Cerebellar cortex (tissue), 1 donor: ENCODE data around the gene MTR.

ENCODE experiments used
- DNase-seq: peaks from one replicate; pipeline ENCODE4 v3.0.0-alpha.2; 2015; ENCODE audit warnings: low spot score

The MTR gene

DNA sequence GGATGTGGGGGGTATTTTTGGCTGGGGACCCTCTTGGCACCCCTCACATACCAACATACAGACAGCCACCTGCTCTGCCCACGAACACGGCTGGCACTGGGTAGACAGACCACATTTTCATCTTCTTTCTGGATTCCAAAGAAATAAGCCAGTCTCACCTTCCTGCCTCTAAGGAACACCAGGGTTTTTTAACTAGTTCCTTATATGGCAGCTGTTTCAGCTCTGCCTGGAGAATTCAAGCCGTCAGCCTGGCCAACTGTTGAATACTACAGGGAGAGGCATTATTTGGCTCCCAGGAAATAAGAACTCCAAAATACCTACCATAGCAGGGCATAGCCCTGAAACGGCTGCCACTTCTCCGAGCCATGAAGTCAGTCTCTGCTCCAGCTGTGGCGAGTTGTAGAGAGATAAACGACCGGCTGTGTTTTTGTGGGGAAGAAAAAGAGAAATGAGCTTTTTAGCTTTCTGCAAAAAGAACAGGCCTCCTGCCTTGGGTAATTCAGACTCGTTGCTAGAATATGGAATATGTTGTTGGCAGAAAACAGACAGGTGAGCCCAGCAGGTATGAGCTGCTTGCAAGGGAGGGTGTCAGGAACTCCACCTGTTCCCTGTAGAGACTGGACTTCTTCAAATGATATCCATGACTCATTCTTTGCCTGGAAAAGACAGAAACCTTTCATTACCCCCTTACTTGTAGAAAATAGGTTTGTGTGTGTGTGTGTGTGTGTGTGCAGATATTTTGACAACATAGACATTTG, 157.3 kb downstream of the MTR start:
- DNase-seq, result peak; percentile 60

DNA sequence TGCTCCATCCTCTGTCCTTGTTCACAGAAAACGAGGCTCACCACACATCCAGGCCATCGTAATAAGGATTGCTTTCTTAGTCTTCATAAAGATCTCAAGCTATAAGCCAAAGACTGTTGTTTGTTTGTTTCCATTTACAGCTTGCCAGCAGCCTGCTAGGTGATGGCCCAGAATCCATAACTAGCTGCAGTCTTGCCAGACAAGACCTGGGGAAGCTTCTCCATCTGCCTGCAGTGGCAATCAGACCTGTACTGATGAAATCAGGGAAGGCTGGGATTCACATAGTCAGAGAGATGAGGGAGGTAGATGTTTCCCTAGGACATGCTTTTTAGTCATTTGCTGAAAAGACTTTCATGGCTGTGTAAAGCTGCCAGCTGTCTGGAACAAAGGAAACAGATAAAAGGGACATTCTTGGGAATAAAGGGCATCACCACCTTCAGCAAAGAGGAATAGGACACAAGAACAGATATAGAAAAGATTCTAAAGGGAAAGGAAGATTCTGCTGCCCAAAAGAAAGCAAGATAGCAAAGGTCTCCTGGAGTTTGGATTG, 158.1 kb downstream of the MTR start:
- peak; percentile 97 for DNase-seq
